ENCODE measurements around the gene TP53.
"Not testable (repeated sequence)": the region's sequence is repeated elsewhere in the genome, so short reads cannot be mapped to it uniquely, and the experiment has no call there.

Gene TP53

GRCh38 chr17:7673239-7673638 lies 14.1 kb downstream of the TP53 start:
- no peak for DNase-seq

- no peak for DNase-seq
Measured at GRCh38 chr17:7668482-7668881, 18.8 kb downstream of the TP53 start.

- DNase-seq: no peak
Measured at GRCh38 chr17:7667656-7668406, 19.5 kb downstream of the TP53 start.

GRCh38 chr17:7656958-7657609 lies 30.2 kb downstream of the TP53 start:
- no peak for DNase-seq

- DNase-seq: no peak
Measured at GRCh38 chr17:7655541-7655840, 31.8 kb downstream of the TP53 start.

GRCh38 chr17:7654832-7655540 lies 32.3 kb downstream of the TP53 start:
- no peak for DNase-seq

GRCh38 chr17:7652388-7653356 lies 34.6 kb downstream of the TP53 start:
- no peak for DNase-seq

GRCh38 chr17:7651665-7652387 lies 35.5 kb downstream of the TP53 start:
- peak; percentile 17 for DNase-seq

- DNase-seq: no peak
Measured at GRCh38 chr17:7651097-7651664, 36.1 kb downstream of the TP53 start.

- peak; percentile 66 for DNase-seq
Measured at GRCh38 chr17:7650509-7651096, 36.7 kb downstream of the TP53 start, which contains the start of gene ATP1B2. Gene ATP1B2 (plus strand): TSS chr17:7650926. CDS start chr17:7651519, 593 bp downstream.

- no peak for DNase-seq
Measured at GRCh38 chr17:7647018-7647417, 40.3 kb downstream of the TP53 start.

GRCh38 chr17:7646457-7646856 lies 40.8 kb downstream of the TP53 start:
- DNase-seq: no peak

- DNase-seq: no peak
Measured at GRCh38 chr17:7644775-7645174, 42.5 kb downstream of the TP53 start.

GRCh38 chr17:7641635-7642034 lies 45.7 kb downstream of the TP53 start:
- not testable (repeated sequence) for DNase-seq

GRCh38 chr17:7640783-7641182 lies 46.5 kb downstream of the TP53 start:
- DNase-seq: no peak

GRCh38 chr17:7636163-7636562 lies 51.1 kb downstream of the TP53 start:
- no peak for DNase-seq

- DNase-seq: peak; percentile 26
Measured at GRCh38 chr17:7634384-7634783, 52.9 kb downstream of the TP53 start.

GRCh38 chr17:7633093-7633492 lies 54.2 kb downstream of the TP53 start:
- no peak for DNase-seq

GRCh38 chr17:7632492-7632894 lies 54.8 kb downstream of the TP53 start:
- DNase-seq: no peak

- DNase-seq: no peak
Measured at GRCh38 chr17:7631398-7632380, 55.6 kb downstream of the TP53 start.
